Fibroblast of the aortic adventitia (primary cell): ENCODE measurements around the gene MSH3. TPM values are rescaled to one million over a fixed set of nuclear protein-coding genes. Genes with fewer than 3 reads are reported as not detected.
A peak's percentile ranks its signal among the peaks of the same experiment; 100 is the strongest.

ENCODE experiments used
- DNase-seq: peaks from one replicate; pipeline ENCODE4 v3.0.0-alpha.2; 2010; ENCODE audit warnings: low read depth
- H3K4me3 ChIP-seq: 2 replicates; pipeline ENCODE4 v1.5.1; 2011; ENCODE audit warnings: low read depth, mild to moderate bottlenecking, control low read depth, low read length, moderate library complexity
- CTCF ChIP-seq: IDR thresholded peaks from 2 replicates; pipeline ENCODE4 v1.5.1; 2011; ENCODE audit warnings: mild to moderate bottlenecking, low read length, control low read depth, inconsistent platforms; ENCODE audit not compliant: insufficient read depth
- total RNA-seq: library from RNA; depleted of rRNA; stranded (reverse); fragments of >200 nt; gene quantifications from 2 replicates; pipeline ENCODE4 v1.2.3, GENCODE V29; 2012; ENCODE audit warnings: low replicate concordance

The MSH3 gene
- total RNA-seq, 1 donor, result 25.0 TPM

GRCh38 chr5:80703291-80703690, 48.8 kb downstream of the MSH3 start:
- TF ChIP-seq CTCF, result no peak
- no peak for DNase-seq
- no peak overlapping the region for H3K4me3 ChIP-seq

- no peak for TF ChIP-seq CTCF
- H3K4me3 ChIP-seq, result no peak overlapping the region
- DNase-seq, result peak; percentile 4
These were observed 49.3 kb downstream of the MSH3 start for GRCh38 chr5:80703747-80704146.

- no peak for DNase-seq
- TF ChIP-seq CTCF, result no peak
- H3K4me3 ChIP-seq, result no peak overlapping the region
These were observed 49.8 kb downstream of the MSH3 start for GRCh38 chr5:80704221-80704620.

GRCh38 chr5:80705216-80705769, 50.8 kb downstream of the MSH3 start:
- no peak for TF ChIP-seq CTCF
- DNase-seq, result no peak
- H3K4me3 ChIP-seq, result no peak overlapping the region

- no peak for TF ChIP-seq CTCF
- no peak for DNase-seq
- H3K4me3 ChIP-seq, result no peak overlapping the region
These were observed 51.3 kb downstream of the MSH3 start for GRCh38 chr5:80705801-80706200.

- no peak overlapping the region for H3K4me3 ChIP-seq
- no peak for DNase-seq
- no peak for TF ChIP-seq CTCF
These were observed 52.5 kb downstream of the MSH3 start for GRCh38 chr5:80706835-80707447.

GRCh38 chr5:80707645-80708044, 53.2 kb downstream of the MSH3 start:
- no peak for DNase-seq
- no peak for TF ChIP-seq CTCF

More at GRCh38 chr5:80707645-80708044, 53.2 kb downstream of the MSH3 start:
- no peak overlapping the region for H3K4me3 ChIP-seq
